ENCODE results near the gene SON.

The SON gene

GRCh38 chr21:33578959-33579542 is 36.2 kb downstream of the SON start:
- TF ChIP-seq CTCF (IDR thresholded peaks at IDR 0.05; ENCODE audit: low read depth, low read length, missing control alignments) = no peak
- H3K4me3 ChIP-seq (ENCODE audit: low read depth, low read length) = no peak overlapping the region
- in situ Hi-C loops (cut with HindIII; ENCODE audit: low sequenced_read_pairs) = no loop called here
- no peak for DNase-seq (ENCODE audit: low read depth)

- in situ Hi-C loops (cut with HindIII; ENCODE audit: low sequenced_read_pairs) = no loop called here
- H3K4me3 ChIP-seq (ENCODE audit: low read depth, low read length) = no peak overlapping the region
- DNase-seq (ENCODE audit: low read depth) = no peak
- TF ChIP-seq CTCF (IDR thresholded peaks at IDR 0.05; ENCODE audit: low read depth, low read length, missing control alignments) = no peak
Observed at GRCh38 chr21:33584455-33584854, 41.6 kb downstream of the SON start.

- no peak for DNase-seq (ENCODE audit: low read depth)
- peak overlapping the region; percentile 79 for H3K4me3 ChIP-seq (ENCODE audit: low read depth, low read length)
- in situ Hi-C loops (cut with HindIII; ENCODE audit: low sequenced_read_pairs) = no loop called here
- no peak for TF ChIP-seq CTCF (IDR thresholded peaks at IDR 0.05; ENCODE audit: low read depth, low read length, missing control alignments)
Observed at GRCh38 chr21:33586927-33587326, 44.1 kb downstream of the SON start.

GRCh38 chr21:33587792-33588484 is 45.1 kb downstream of the SON start:
- H3K4me3 ChIP-seq (ENCODE audit: low read depth, low read length) = peak overlapping the region; percentile 79
- TF ChIP-seq CTCF (IDR thresholded peaks at IDR 0.05; ENCODE audit: low read depth, low read length, missing control alignments) = no peak
- DNase-seq (ENCODE audit: low read depth) = no peak
- in situ Hi-C loops (cut with HindIII; ENCODE audit: low sequenced_read_pairs) = no loop called here

GRCh38 chr21:33588485-33589335 is 45.9 kb downstream of the SON start, which contains the start of gene DONSON:
TSS of gene DONSON (minus strand) at chr21:33588684. CDS start at chr21:33588641, 43 bp downstream.
- peak; percentile 38 for DNase-seq (ENCODE audit: low read depth)
- no peak for TF ChIP-seq CTCF (IDR thresholded peaks at IDR 0.05; ENCODE audit: low read depth, low read length, missing control alignments)
- peak within 1 kb of the TSS; percentile 79 for H3K4me3 ChIP-seq (ENCODE audit: low read depth, low read length)
- in situ Hi-C loops (cut with HindIII; ENCODE audit: low sequenced_read_pairs) = no loop called here

- in situ Hi-C loops (cut with HindIII; ENCODE audit: low sequenced_read_pairs) = no loop called here
- no peak for TF ChIP-seq CTCF (IDR thresholded peaks at IDR 0.05; ENCODE audit: low read depth, low read length, missing control alignments)
Observed at GRCh38 chr21:33598051-33598450, 55.2 kb downstream of the SON start.

More at GRCh38 chr21:33598051-33598450, 55.2 kb downstream of the SON start:
- no peak for DNase-seq (ENCODE audit: low read depth)
- H3K4me3 ChIP-seq (ENCODE audit: low read depth, low read length) = no peak overlapping the region
